GM18867 (cell line): ENCODE data around the gene ANTXR1.
"Not testable (repeated sequence)": the region's sequence is repeated elsewhere in the genome, so short reads cannot be mapped to it uniquely, and the experiment has no call there.

Source experiments
- ATAC-seq: cut with Tn5 transposase; IDR thresholded peaks from one replicate; pipeline ENCODE4 v1.9.1; 2021; ENCODE audit warnings: mild to moderate bottlenecking, moderate library complexity; ENCODE audit not compliant: unreplicated experiment

The ANTXR1 gene

GRCh38 chr2:69223759-69224511, 211.0 kb downstream of the ANTXR1 start:
- ATAC-seq: no peak

- ATAC-seq: no peak
These were observed 211.5 kb downstream of the ANTXR1 start for GRCh38 chr2:69224512-69224837.

- no peak for ATAC-seq
These were observed 213.0 kb downstream of the ANTXR1 start for GRCh38 chr2:69225933-69226332.

- no peak for ATAC-seq
These were observed 213.9 kb downstream of the ANTXR1 start for GRCh38 chr2:69226903-69227302.

GRCh38 chr2:69227716-69228115, 214.7 kb downstream of the ANTXR1 start:
- no peak for ATAC-seq

- not testable (repeated sequence) for ATAC-seq
These were observed 218.0 kb downstream of the ANTXR1 start for GRCh38 chr2:69230946-69231345.

- no peak for ATAC-seq
These were observed 218.8 kb downstream of the ANTXR1 start for GRCh38 chr2:69231612-69232277.

- ATAC-seq: not testable (repeated sequence)
These were observed 222.9 kb downstream of the ANTXR1 start for GRCh38 chr2:69235835-69236234.

GRCh38 chr2:69237070-69237670, 224.2 kb downstream of the ANTXR1 start:
- ATAC-seq: no peak

GRCh38 chr2:69238449-69239031, 225.6 kb downstream of the ANTXR1 start:
- ATAC-seq: no peak

- no peak for ATAC-seq
These were observed 228.1 kb downstream of the ANTXR1 start for GRCh38 chr2:69241093-69241492.

- no peak for ATAC-seq
These were observed 228.9 kb downstream of the ANTXR1 start for GRCh38 chr2:69241664-69242514.

- no peak for ATAC-seq
These were observed 229.7 kb downstream of the ANTXR1 start for GRCh38 chr2:69242651-69243051.

GRCh38 chr2:69243652-69244051, 230.7 kb downstream of the ANTXR1 start:
- ATAC-seq: no peak

- ATAC-seq: no peak
These were observed 231.9 kb downstream of the ANTXR1 start for GRCh38 chr2:69244882-69245281.

- ATAC-seq: no peak
These were observed 234.6 kb downstream of the ANTXR1 start for GRCh38 chr2:69247583-69247982.

- ATAC-seq: no peak
These were observed 235.3 kb downstream of the ANTXR1 start for GRCh38 chr2:69248232-69248631.

GRCh38 chr2:69250981-69251380, 238.0 kb downstream of the ANTXR1 start:
- ATAC-seq: no peak

GRCh38 chr2:69251943-69252342, 239.0 kb downstream of the ANTXR1 start:
- ATAC-seq: no peak

- no peak for ATAC-seq
These were observed 240.1 kb downstream of the ANTXR1 start for GRCh38 chr2:69253112-69253511.
